OCI-LY7 (cell line): Measurements from ENCODE around the gene DBNDD2. TPM values are rescaled to one million over a fixed set of nuclear protein-coding genes. Genes with fewer than 3 reads are reported as not detected.
A peak's percentile ranks its signal among the peaks of the same experiment; 100 is the strongest.

Experiments used
- BruUV-seq: library from RNA; stranded (reverse); fragments of 400-500 nt; replicated peaks from 2 replicates; lab custom pipeline; 2021; lab: Mats Ljungman, UMichigan
- CTCF ChIA-PET: fragments of 300-600 bp; sonication (Branson Sonifier 250); formaldehyde crosslinking; loops from one replicate; lab custom pipeline; 2022; ENCODE audit warnings: antibody characterized with exemption; ENCODE audit not compliant: unreplicated experiment; lab: Charles Lee
- POLR2A ChIA-PET: fragments of 300-600 bp; sonication (Branson Sonifier 250); formaldehyde crosslinking; loops from one replicate; lab custom pipeline; 2022; ENCODE audit warnings: antibody characterized with exemption; lab: Charles Lee
- DNase-seq: peaks from one replicate; pipeline ENCODE4 v3.0.0-alpha.2; 2015; ENCODE audit warnings: low spot score
- H2AFZ ChIP-seq: fragments of 200-600 bp; sonication (generic), shearing (Covaris generic); 2 replicates; pipeline ENCODE4 v1.6.1; 2014; ENCODE audit warnings: mild to moderate bottlenecking, antibody characterized with exemption, low read length, moderate library complexity
- H3K27ac ChIP-seq: fragments of 200-600 bp; sonication (generic); 2 replicates; pipeline ENCODE4 v1.5.1; 2014; ENCODE audit warnings: mixed run types, low read depth, mild to moderate bottlenecking, moderate library complexity, low read length, inconsistent platforms; ENCODE audit not compliant: poor library complexity, severe bottlenecking
- H3K36me3 ChIP-seq: fragments of 200-600 bp; sonication (generic); 2 replicates; pipeline ENCODE4 v1.6.1; 2014; ENCODE audit warnings: mild to moderate bottlenecking, antibody characterized with exemption, low read length, moderate library complexity, mixed read lengths; ENCODE audit not compliant: insufficient read depth
- H3K4me1 ChIP-seq: fragments of 200-600 bp; sonication (generic); 2 replicates; pipeline ENCODE4 v1.5.1; 2014; ENCODE audit warnings: mild to moderate bottlenecking, low read length; ENCODE audit not compliant: insufficient read depth, poor library complexity, severe bottlenecking
- H3K4me2 ChIP-seq: fragments of 200-600 bp; sonication (generic); 2 replicates; pipeline ENCODE4 v1.6.1; 2014; ENCODE audit warnings: mild to moderate bottlenecking, low read length
- H3K4me3 ChIP-seq: fragments of 200-600 bp; sonication (generic); 2 replicates; pipeline ENCODE4 v1.5.1; 2014; ENCODE audit warnings: mild to moderate bottlenecking, low read depth, low read length; ENCODE audit not compliant: poor library complexity, severe bottlenecking
- H3K79me2 ChIP-seq: fragments of 200-600 bp; sonication (generic); 2 replicates; pipeline ENCODE4 v1.6.1; 2016; ENCODE audit warnings: low read depth, mild to moderate bottlenecking, low read length, moderate library complexity, mixed read lengths; ENCODE audit not compliant: insufficient read depth
- H3K9me2 ChIP-seq: fragments of 200-600 bp; sonication (generic); 2 replicates; pipeline ENCODE4 v1.6.1; 2016; ENCODE audit warnings: mild to moderate bottlenecking, low read length, mixed read lengths; ENCODE audit not compliant: insufficient read depth
- H3K9me3 ChIP-seq: fragments of 200-600 bp; sonication (generic); 2 replicates; pipeline ENCODE4 v1.6.1; 2014; ENCODE audit warnings: mild to moderate bottlenecking, mixed run types, low read length, mixed read lengths
- H4K20me1 ChIP-seq: fragments of 200-600 bp; sonication (generic); 2 replicates; pipeline ENCODE4 v1.6.1; 2014; ENCODE audit warnings: mild to moderate bottlenecking, antibody characterized with exemption, low read length, moderate library complexity, mixed read lengths; ENCODE audit not compliant: insufficient read depth
- EZH2phosphoT487 ChIP-seq: fragments of 200-600 bp; sonication (generic); IDR thresholded peaks from 2 replicates; pipeline ENCODE4 v1.6.1; 2018; ENCODE audit warnings: low read depth, borderline replicate concordance, mild to moderate bottlenecking, mixed run types, antibody characterized with exemption, low read length, moderate library complexity, mixed read lengths
- intact Hi-C: fragments of 100-400 bp; cut with micrococcal nuclease; formaldehyde crosslinking; loops from one replicate; pipeline ENCODE4 v1.10.0; 2022; ENCODE audit not compliant: unreplicated experiment
- total RNA-seq, 2 experiments: library from RNA; depleted of rRNA in 1 of 2; stranded (reverse); fragments of >200 nt in 1 of 2; shearing (Covaris generic) in 1 of 2; gene quantifications; 2 replicates each; pipeline ENCODE4 v1.2.3, GENCODE V29; 2014 to 2022
- TF ChIP-seq, protein P1 (sequence below): fragments of 200-600 bp; sonication (generic); conservative IDR thresholded peaks from 2 replicates; pipeline ENCODE4 v1.5.1; 2014; ENCODE audit warnings: mild to moderate bottlenecking, antibody characterized with exemption, low read length, moderate library complexity, mixed read lengths

Gene DBNDD2
- total RNA-seq, 2 experiments from 2014 or later, result 0.57 TPM; not detected in 1

GRCh38 chr20:45366631-45367030 lies 41.5 kb upstream of the DBNDD2 start:
- Histone ChIP-seq H3K27ac (no peak overlapping the region), H2AFZ (no peak overlapping the region), H3K79me2 (peaks cover 8% of the 10 kb centered on the region; the same call in 1 of the 2 replicates), H3K9me2 (no peaks in the 10 kb centered on the region), H3K4me2 (peak overlapping the region; percentile 87), H4K20me1 (peaks cover 9% of the 10 kb centered on the region; the same call in 1 of the 2 replicates), H3K36me3 (peaks cover 35% of the 10 kb centered on the region), H3K4me1 (peaks cover 71% of the 10 kb centered on the region), H3K4me3 (no peak overlapping the region), H3K9me3 (no peaks in the 10 kb centered on the region)
- TF ChIP-seq, protein P1, sequence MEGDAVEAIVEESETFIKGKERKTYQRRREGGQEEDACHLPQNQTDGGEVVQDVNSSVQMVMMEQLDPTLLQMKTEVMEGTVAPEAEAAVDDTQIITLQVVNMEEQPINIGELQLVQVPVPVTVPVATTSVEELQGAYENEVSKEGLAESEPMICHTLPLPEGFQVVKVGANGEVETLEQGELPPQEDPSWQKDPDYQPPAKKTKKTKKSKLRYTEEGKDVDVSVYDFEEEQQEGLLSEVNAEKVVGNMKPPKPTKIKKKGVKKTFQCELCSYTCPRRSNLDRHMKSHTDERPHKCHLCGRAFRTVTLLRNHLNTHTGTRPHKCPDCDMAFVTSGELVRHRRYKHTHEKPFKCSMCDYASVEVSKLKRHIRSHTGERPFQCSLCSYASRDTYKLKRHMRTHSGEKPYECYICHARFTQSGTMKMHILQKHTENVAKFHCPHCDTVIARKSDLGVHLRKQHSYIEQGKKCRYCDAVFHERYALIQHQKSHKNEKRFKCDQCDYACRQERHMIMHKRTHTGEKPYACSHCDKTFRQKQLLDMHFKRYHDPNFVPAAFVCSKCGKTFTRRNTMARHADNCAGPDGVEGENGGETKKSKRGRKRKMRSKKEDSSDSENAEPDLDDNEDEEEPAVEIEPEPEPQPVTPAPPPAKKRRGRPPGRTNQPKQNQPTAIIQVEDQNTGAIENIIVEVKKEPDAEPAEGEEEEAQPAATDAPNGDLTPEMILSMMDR, result no peak
- TF ChIP-seq EZH2phosphoT487, result no peak
- CTCF ChIA-PET, result no interaction called here
- POLR2A ChIA-PET, result interaction anchor here (0.6 to 0.8 kb wide), 2 partner anchors 31 to 49 kb away, joined by 3 to 4 read pairs; no protein-coding TSS in a partner anchor
- DNase-seq, result no peak
- intact Hi-C loops, result loop anchor here (5.0 kb wide), 1 partner anchor 606 kb away; the partner anchor contains the start of gene ZNF335
- no TSS peak for BruUV-seq

DNA sequence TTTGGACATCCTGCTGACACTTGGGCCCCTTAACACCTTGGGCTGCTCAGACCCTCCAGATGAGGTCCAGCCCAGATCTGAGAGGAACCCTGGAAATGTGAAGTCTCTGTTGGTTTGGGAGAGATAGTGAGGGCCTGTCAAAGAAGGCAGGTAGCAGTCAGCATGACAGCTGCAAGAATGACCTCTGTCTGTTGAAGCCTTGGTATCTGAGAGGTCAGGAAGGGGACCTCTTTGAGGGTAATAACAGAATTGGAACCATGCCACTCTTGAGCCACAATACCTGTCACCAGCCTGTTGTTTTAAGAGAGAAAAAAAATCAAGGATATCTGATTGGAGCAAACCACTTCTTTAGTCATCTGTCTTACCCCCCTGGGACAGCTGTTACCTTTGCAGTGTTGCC lies 41.0 kb upstream of the DBNDD2 start:
- peak overlapping the region; percentile 48 for H3K4me3 ChIP-seq
- H3K27ac ChIP-seq, result peak overlapping the region; percentile 83
- peaks cover 71% of the 10 kb centered on the region for H3K4me1 ChIP-seq
- CTCF ChIA-PET, result no interaction called here
- intact Hi-C loops, result loop anchor here (5.0 kb wide), 1 partner anchor 605 kb away; the partner anchor contains the start of gene ZNF335
- H3K9me2 ChIP-seq, result no peaks in the 10 kb centered on the region
- peaks cover 35% of the 10 kb centered on the region for H3K36me3 ChIP-seq
- peak overlapping the region; percentile 87 for H3K4me2 ChIP-seq
- H3K9me3 ChIP-seq, result no peaks in the 10 kb centered on the region
- peaks cover 8% of the 10 kb centered on the region; the same call in 1 of the 2 replicates for H3K79me2 ChIP-seq
- TF ChIP-seq EZH2phosphoT487, result no peak
- TF ChIP-seq, protein P1, result no peak
- peaks cover 9% of the 10 kb centered on the region; the same call in 1 of the 2 replicates for H4K20me1 ChIP-seq
- POLR2A ChIA-PET, result interaction anchor here (0.7 kb wide), 1 partner anchor 37 kb away, joined by 3 read pairs; no protein-coding TSS in a partner anchor
- no TSS peak for BruUV-seq
- no peak for DNase-seq
- H2AFZ ChIP-seq, result no peak overlapping the region
